H9 (cell line): ENCODE measurements around the gene ZSCAN5A. TPM values are rescaled to one million over a fixed set of nuclear protein-coding genes. Genes with fewer than 3 reads are reported as not detected.

Experiments used
- DNase-seq: peaks from one replicate; pipeline ENCODE4 v3.0.0-alpha.2; 2017
- H2AFZ ChIP-seq: one replicate; pipeline ENCODE4 v1.6.1; 2013; ENCODE audit warnings: mild to moderate bottlenecking, low read length, control low read depth, moderate library complexity
- H2AK5ac ChIP-seq: 2 replicates; pipeline ENCODE4 v1.6.1; 2013; ENCODE audit warnings: low read length, control low read depth, mixed read lengths; ENCODE audit not compliant: insufficient read length
- H2BK120ac ChIP-seq: one replicate; pipeline ENCODE4 v1.6.1; 2013; ENCODE audit warnings: low read depth, mild to moderate bottlenecking, low read length, control low read depth, inconsistent platforms; ENCODE audit not compliant: poor library complexity, severe bottlenecking
- H2BK12ac ChIP-seq: 2 replicates; pipeline ENCODE4 v1.6.1; 2013; ENCODE audit warnings: low read length, control low read depth, mixed read lengths, low read depth; ENCODE audit not compliant: insufficient read length
- H2BK15ac ChIP-seq: 2 replicates; pipeline ENCODE4 v1.6.1; 2013; ENCODE audit warnings: low read depth, low read length, control low read depth
- H2BK20ac ChIP-seq: one replicate; pipeline ENCODE4 v1.6.1; 2013; ENCODE audit warnings: low read depth, mild to moderate bottlenecking, low read length, control low read depth, inconsistent platforms; ENCODE audit not compliant: poor library complexity, severe bottlenecking
- H2BK5ac ChIP-seq: 2 replicates; pipeline ENCODE4 v1.6.1; 2013; ENCODE audit warnings: low read length, control low read depth, mixed read lengths; ENCODE audit not compliant: insufficient read length
- H3K14ac ChIP-seq: 2 replicates; pipeline ENCODE4 v1.6.1; 2013; ENCODE audit warnings: low read length, control low read depth; ENCODE audit not compliant: insufficient read depth
- H3K18ac ChIP-seq: 2 replicates; pipeline ENCODE4 v1.6.1; 2013; ENCODE audit warnings: low read depth, mild to moderate bottlenecking, mixed read lengths, low read length, control low read depth; ENCODE audit not compliant: insufficient read length
- H3K23ac ChIP-seq: 2 replicates; pipeline ENCODE4 v1.6.1; 2013; ENCODE audit warnings: low read length, control low read depth, mixed read lengths, low read depth; ENCODE audit not compliant: insufficient read length
- H3K23me2 ChIP-seq: 2 replicates; pipeline ENCODE4 v1.6.1; 2013; ENCODE audit warnings: low read depth, mild to moderate bottlenecking, mixed read lengths, low read length, control low read depth; ENCODE audit not compliant: insufficient read length, poor library complexity, severe bottlenecking
- H3K27ac ChIP-seq: 2 replicates; pipeline ENCODE4 v1.5.1; 2013; ENCODE audit warnings: low read length, control low read depth, mixed read lengths, low read depth; ENCODE audit not compliant: insufficient read length
- H3K27me3 ChIP-seq: 2 replicates; pipeline ENCODE4 v1.6.1; 2013; ENCODE audit warnings: low read length, control low read depth, inconsistent platforms; ENCODE audit not compliant: insufficient read depth
- H3K4ac ChIP-seq: 2 replicates; pipeline ENCODE4 v1.6.1; 2013; ENCODE audit warnings: low read depth, mild to moderate bottlenecking, control low read depth, inconsistent platforms, low read length, moderate library complexity
- H3K4me1 ChIP-seq: 2 replicates; pipeline ENCODE4 v1.6.1; 2013; ENCODE audit warnings: low read length, control low read depth, inconsistent platforms; ENCODE audit not compliant: insufficient read depth
- H3K4me2 ChIP-seq: 2 replicates; pipeline ENCODE4 v1.6.1; 2013; ENCODE audit warnings: low read length, control low read depth, mixed read lengths; ENCODE audit not compliant: insufficient read length, insufficient read depth
- H3K56ac ChIP-seq: 2 replicates; pipeline ENCODE4 v1.6.1; 2013; ENCODE audit warnings: low read depth, mild to moderate bottlenecking, mixed read lengths, low read length, control low read depth; ENCODE audit not compliant: insufficient read length
- H3K79me1 ChIP-seq: 2 replicates; pipeline ENCODE4 v1.6.1; 2013; ENCODE audit warnings: low read depth, mild to moderate bottlenecking, moderate library complexity, low read length, control low read depth, inconsistent platforms; ENCODE audit not compliant: insufficient read depth, poor library complexity, severe bottlenecking
- H3K79me2 ChIP-seq: 2 replicates; pipeline ENCODE4 v1.6.1; 2013; ENCODE audit warnings: low read length, control low read depth, inconsistent platforms; ENCODE audit not compliant: insufficient read depth
- H3K9ac ChIP-seq: 2 replicates; pipeline ENCODE4 v1.6.1; 2013; ENCODE audit warnings: low read length, control low read depth, mixed read lengths; ENCODE audit not compliant: insufficient read length; ENCODE audit errors: extremely low read depth
- H3K9me3 ChIP-seq: one replicate; pipeline ENCODE4 v1.6.1; 2013; ENCODE audit warnings: low read depth, low read length, inconsistent platforms; ENCODE audit not compliant: control insufficient read depth
- H3T11ph ChIP-seq: one replicate; pipeline ENCODE4 v1.6.1; 2013; ENCODE audit warnings: mild to moderate bottlenecking, low read length, control low read depth, inconsistent platforms
- H4K20me1 ChIP-seq: one replicate; pipeline ENCODE4 v1.6.1; 2013; ENCODE audit not compliant: control insufficient read depth, insufficient read length, insufficient read depth
- H4K5ac ChIP-seq: 2 replicates; pipeline ENCODE4 v1.6.1; 2013; ENCODE audit warnings: low read depth, mild to moderate bottlenecking, mixed read lengths, low read length, control low read depth; ENCODE audit not compliant: insufficient read length
- H4K8ac ChIP-seq: replicated peaks from 2 replicates; pipeline ENCODE4 v1.6.1; 2013; ENCODE audit warnings: low read length, control low read depth, mixed read lengths, low read depth; ENCODE audit not compliant: insufficient read length
- H4K91ac ChIP-seq: 2 replicates; pipeline ENCODE4 v1.6.1; 2013; ENCODE audit warnings: low read depth, mild to moderate bottlenecking, moderate library complexity, mixed read lengths, low read length, control low read depth; ENCODE audit not compliant: insufficient read length
- H3K27ac Mint-ChIP-seq, 3 experiments: 2 replicates in 2 of 3; 3 replicates in 1 of 3; pipeline ENCODE4 v1.8.0; 2020 to 2021; ENCODE audit warnings: mixed read lengths in 3 of 3, mild to moderate bottlenecking in 1 of 3, moderate library complexity in 1 of 3
- H3K27me3 Mint-ChIP-seq: 2 replicates; pipeline ENCODE4 v1.8.0; 2021; ENCODE audit warnings: low read depth, mild to moderate bottlenecking, moderate library complexity, mixed read lengths
- H3K36me3 Mint-ChIP-seq, 3 experiments: 2 replicates in 2 of 3; 3 replicates in 1 of 3; pipeline ENCODE4 v1.8.0; 2020 to 2021; ENCODE audit warnings: low read depth in 3 of 3, mixed read lengths in 3 of 3; ENCODE audit not compliant: insufficient read depth in 1 of 3
- H3K4me1 Mint-ChIP-seq, 2 experiments: 2 replicates each; pipeline ENCODE4 v1.8.0; 2020; ENCODE audit warnings: mixed read lengths in 2 of 2
- H3K4me3 Mint-ChIP-seq, 2 experiments: 2 replicates in 1 of 2; 3 replicates in 1 of 2; pipeline ENCODE4 v1.8.0; 2020 to 2021; ENCODE audit warnings: mild to moderate bottlenecking in 2 of 2, mixed read lengths in 2 of 2, moderate library complexity in 1 of 2
- H3K9me3 Mint-ChIP-seq, 2 experiments: 2 replicates in 1 of 2; 3 replicates in 1 of 2; pipeline ENCODE4 v1.8.0; 2020; ENCODE audit warnings: mild to moderate bottlenecking in 2 of 2, mixed read lengths in 2 of 2, moderate library complexity in 1 of 2
- WGBS: extraction: QIAGEN DNeasy Blood & Tissue Kit; methylation state at CpG from one replicate; pipeline ENCODE4 v1.1.7; 2013; ENCODE audit warnings: missing lambda C conversion rate, low lambda C conversion rate, mixed read lengths; ENCODE audit not compliant: insufficient read length; ENCODE audit errors: extremely low coverage; 5-methylcytosine and 5-hydroxymethylcytosine counted together
- total RNA-seq: library from RNA; stranded (reverse); gene quantifications from 2 replicates; pipeline ENCODE4 v1.2.1, GENCODE V29; 2021
- TF ChIP-seq, protein P1 (sequence below): fragments of 200-600 bp; sonication (generic); conservative IDR thresholded peaks from 3 replicates; pipeline ENCODE4 v1.8.0; 2021; ENCODE audit warnings: antibody characterized with exemption, mild to moderate bottlenecking

The ZSCAN5A gene
- total RNA-seq, 1 experiment from 2014 or later, result 12.5 TPM

DNA sequence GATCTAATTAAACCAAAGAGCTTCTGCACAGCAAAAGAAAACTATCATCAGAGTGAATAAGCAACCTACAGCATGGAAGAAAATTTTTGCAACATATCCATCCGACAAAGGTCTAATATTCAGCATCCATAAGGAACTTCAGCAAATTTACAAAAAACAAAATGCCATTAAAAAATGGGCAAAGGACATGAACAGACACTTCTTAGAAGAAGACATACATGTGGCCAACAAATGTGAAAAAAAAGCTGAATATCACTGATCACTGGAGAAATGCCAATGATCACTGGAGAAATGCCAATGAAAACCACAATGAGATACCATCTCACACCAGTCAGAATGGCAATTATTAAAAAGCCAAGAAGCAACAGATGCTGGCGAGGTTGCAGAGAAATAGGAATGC is 46.2 kb upstream of the ZSCAN5A start:
- H4K91ac ChIP-seq, result no peak overlapping the region
- WGBS, result no CpG with 5 or more reads among the region's 2 CpGs
- no peak overlapping the region for H3K9ac ChIP-seq

More for the DNA sequence above, 46.2 kb upstream of the ZSCAN5A start:
- no peak overlapping the region for H4K8ac ChIP-seq
- no peak overlapping the region for H3K56ac ChIP-seq
- no peak overlapping the region for H2BK120ac ChIP-seq
- H2AFZ ChIP-seq, result no peak overlapping the region
- H4K5ac ChIP-seq, result no peak overlapping the region
- H3K27me3 Mint-ChIP-seq, result peaks cover 1% of the 10 kb centered on the region; the same call in 1 of the 2 replicates
- H2BK12ac ChIP-seq, result no peak overlapping the region
- no peak overlapping the region for H2AK5ac ChIP-seq
- H3K79me1 ChIP-seq, result no peaks in the 10 kb centered on the region
- no peaks in the 10 kb centered on the region for H3K79me2 ChIP-seq
- peaks cover 54 to 86% of the 10 kb centered on the region in 2 experiments for H3K9me3 Mint-ChIP-seq
- H3K4ac ChIP-seq, result no peak overlapping the region
- no peak overlapping the region for H3K4me3 Mint-ChIP-seq
- H3K18ac ChIP-seq, result no peak overlapping the region
- no peak overlapping the region for H3K27ac ChIP-seq
- H3K23ac ChIP-seq, result no peak overlapping the region
- no peak overlapping the region for H3K4me2 ChIP-seq
- no peak for DNase-seq
- H2BK15ac ChIP-seq, result no peak overlapping the region
- TF ChIP-seq, protein P1, sequence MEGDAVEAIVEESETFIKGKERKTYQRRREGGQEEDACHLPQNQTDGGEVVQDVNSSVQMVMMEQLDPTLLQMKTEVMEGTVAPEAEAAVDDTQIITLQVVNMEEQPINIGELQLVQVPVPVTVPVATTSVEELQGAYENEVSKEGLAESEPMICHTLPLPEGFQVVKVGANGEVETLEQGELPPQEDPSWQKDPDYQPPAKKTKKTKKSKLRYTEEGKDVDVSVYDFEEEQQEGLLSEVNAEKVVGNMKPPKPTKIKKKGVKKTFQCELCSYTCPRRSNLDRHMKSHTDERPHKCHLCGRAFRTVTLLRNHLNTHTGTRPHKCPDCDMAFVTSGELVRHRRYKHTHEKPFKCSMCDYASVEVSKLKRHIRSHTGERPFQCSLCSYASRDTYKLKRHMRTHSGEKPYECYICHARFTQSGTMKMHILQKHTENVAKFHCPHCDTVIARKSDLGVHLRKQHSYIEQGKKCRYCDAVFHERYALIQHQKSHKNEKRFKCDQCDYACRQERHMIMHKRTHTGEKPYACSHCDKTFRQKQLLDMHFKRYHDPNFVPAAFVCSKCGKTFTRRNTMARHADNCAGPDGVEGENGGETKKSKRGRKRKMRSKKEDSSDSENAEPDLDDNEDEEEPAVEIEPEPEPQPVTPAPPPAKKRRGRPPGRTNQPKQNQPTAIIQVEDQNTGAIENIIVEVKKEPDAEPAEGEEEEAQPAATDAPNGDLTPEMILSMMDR, result no peak
- no peaks in the 10 kb centered on the region for H3K27me3 ChIP-seq
- no peak overlapping the region for H2BK20ac ChIP-seq
- H3K14ac ChIP-seq, result no peak overlapping the region
- no peaks in the 10 kb centered on the region for H3K23me2 ChIP-seq
- peaks cover 4 to 48% (median 26%) of the 10 kb centered on the region in 3 experiments for H3K36me3 Mint-ChIP-seq
- no peaks in the 10 kb centered on the region for H3K9me3 ChIP-seq
- H3K4me1 Mint-ChIP-seq, result no peaks in the 10 kb centered on the region
- no peak overlapping the region for H3T11ph ChIP-seq
- H4K20me1 ChIP-seq, result no peaks in the 10 kb centered on the region
- no peak overlapping the region for H2BK5ac ChIP-seq
- no peaks in the 10 kb centered on the region for H3K4me1 ChIP-seq
- H3K27ac Mint-ChIP-seq, result no peak overlapping the region
